NCI-H460 (cell line): Measurements from ENCODE around the gene ANK3. TPM values are rescaled to one million over a fixed set of nuclear protein-coding genes. Genes with fewer than 3 reads are reported as not detected.

Experiments
- DNase-seq: peaks from one replicate; pipeline ENCODE4 v3.0.0-alpha.2; 2016; ENCODE audit warnings: low read depth; ENCODE audit errors: extremely low read depth
- polyA plus RNA-seq: library from polyadenylated mRNA; depleted of rRNA; stranded (reverse); fragments of >200 nt; gene quantifications from 2 replicates; pipeline ENCODE4 v1.2.3, GENCODE V29; 2014; cell fraction: nucleus; rRNA removed
- total RNA-seq: library from RNA; depleted of rRNA; stranded (reverse); fragments of >200 nt; shearing (Covaris generic); gene quantifications from 2 replicates; pipeline ENCODE4 v1.2.3, GENCODE V29; 2014; rRNA removed

The ANK3 gene
- 46.6 and 65.7 TPM in 2 replicates for total RNA-seq
- 47.1 and 56.0 TPM in 2 replicates for polyA plus RNA-seq

DNA sequence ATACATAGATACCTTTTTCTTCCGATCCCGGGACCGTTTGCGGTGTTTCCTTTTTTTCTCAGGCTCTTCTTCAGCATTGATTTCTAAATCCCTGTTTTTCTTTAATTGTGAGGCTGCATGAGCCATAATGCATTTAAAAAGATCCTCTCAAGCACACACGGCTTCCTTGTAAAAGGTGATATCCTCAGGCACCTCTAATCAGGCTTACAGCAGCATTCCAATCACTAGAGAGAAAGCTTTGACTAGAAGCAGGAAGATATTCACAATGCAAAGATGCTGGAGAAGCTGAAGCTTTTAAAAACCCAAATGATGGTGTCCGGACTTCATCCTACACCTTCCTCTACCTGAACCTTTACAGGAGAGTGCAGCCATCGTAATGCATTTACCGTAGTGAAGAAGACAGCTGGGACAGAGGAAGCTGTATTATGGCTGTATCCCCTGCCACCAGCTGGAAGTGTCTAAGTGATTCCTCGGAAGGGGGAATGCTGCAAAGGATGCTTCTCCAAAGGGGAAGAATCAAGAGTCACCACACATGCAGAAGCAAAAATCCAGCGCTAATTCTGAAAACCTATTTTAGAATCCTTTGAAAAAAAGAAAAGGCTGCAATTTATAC lies at the start of gene ANK3:
ANK3 (minus strand) TSS at position 463 of the 613 bp plus-strand sequence; CDS start at position 126, 337 bp downstream.
- no peak for DNase-seq

GRCh38 chr10:60434418-60435046 lies 44.9 kb upstream of the ANK3 start:
- peak; percentile 77 for DNase-seq

GRCh38 chr10:60433684-60434083 lies 44.0 kb upstream of the ANK3 start:
- DNase-seq, result no peak

GRCh38 chr10:60430836-60431597 lies 41.3 kb upstream of the ANK3 start:
- no peak for DNase-seq

DNA sequence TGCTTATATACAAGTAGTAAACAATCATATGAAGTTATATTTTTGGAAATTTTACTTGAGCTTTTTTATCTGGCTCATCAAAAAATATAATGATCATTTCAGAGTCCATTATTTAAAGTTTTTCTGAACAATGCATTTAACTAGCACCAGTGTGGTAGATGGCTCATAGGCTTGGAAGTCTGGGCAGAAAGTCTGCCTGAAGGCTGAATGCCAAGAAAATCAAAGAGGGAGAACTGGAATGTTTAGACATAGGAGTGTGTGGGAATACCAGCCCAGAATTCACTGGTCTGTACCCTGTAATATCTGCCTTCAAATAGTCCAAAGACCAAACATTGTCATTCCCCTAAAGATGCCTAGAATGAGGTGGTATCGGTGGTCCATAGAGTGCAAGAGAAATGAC lies 40.3 kb upstream of the ANK3 start:
- no peak for DNase-seq

- no peak for DNase-seq
Measured at GRCh38 chr10:60429084-60429849, 39.6 kb upstream of the ANK3 start.

- no peak for DNase-seq
Measured at GRCh38 chr10:60428387-60428737, 38.7 kb upstream of the ANK3 start.

DNA sequence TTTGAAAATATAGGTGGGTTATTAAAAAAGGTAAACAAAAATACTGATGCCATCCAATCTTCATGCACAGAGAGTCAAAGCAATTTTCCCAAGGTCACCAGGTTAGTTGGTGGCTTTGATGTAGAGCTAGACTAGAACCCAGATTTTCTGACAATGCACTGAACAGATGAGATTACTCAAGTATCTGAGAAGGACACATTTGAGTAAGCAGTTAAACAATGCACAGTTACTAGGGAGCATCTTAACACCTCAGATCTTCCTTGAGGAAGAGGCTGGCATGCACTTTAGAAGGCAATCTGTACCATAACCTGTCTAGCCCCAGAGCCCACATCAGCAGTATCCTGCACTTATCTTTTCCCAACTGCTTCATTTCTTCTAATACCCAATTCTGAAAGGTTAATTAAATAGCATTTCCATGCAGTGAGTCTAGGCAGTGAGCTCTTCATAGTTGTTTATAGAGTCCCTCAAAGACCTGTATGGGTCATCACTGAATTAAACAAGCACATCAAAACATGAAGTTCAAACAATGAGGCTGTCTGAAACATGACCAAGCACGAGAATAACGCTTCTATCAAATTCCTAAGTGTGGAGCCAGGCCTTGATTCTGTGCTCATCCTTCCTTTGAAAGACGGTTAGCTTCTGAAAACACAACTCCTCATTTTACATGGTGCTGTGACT lies 38.2 kb upstream of the ANK3 start:
- no peak for DNase-seq

DNA sequence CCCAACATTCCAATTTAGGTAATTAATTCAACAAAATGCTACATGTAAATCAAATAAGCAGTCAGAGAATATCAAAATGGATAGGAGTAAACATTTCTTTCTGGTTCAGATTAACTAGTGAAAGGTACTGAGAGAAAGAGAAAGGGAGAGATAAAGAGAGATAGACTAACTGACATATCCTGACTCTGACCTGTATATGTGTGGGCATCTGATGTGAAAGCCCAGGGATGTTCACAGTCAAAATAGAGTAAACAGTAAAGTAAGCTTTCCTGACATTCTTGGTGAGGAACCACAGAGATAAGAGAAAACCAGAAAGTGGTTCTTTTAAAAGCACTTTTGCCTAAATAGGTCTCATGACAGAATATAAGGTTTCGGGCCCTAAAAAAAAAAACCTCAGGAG lies 37.5 kb upstream of the ANK3 start:
- DNase-seq, result no peak

- peak; percentile 87 for DNase-seq
Measured at GRCh38 chr10:60426425-60426824, 36.8 kb upstream of the ANK3 start.

GRCh38 chr10:60425392-60426110 lies 35.9 kb upstream of the ANK3 start:
- no peak for DNase-seq

GRCh38 chr10:60424971-60425370 lies 35.3 kb upstream of the ANK3 start:
- no peak for DNase-seq

- no peak for DNase-seq
Measured at GRCh38 chr10:60423920-60424319, 34.2 kb upstream of the ANK3 start.

DNA sequence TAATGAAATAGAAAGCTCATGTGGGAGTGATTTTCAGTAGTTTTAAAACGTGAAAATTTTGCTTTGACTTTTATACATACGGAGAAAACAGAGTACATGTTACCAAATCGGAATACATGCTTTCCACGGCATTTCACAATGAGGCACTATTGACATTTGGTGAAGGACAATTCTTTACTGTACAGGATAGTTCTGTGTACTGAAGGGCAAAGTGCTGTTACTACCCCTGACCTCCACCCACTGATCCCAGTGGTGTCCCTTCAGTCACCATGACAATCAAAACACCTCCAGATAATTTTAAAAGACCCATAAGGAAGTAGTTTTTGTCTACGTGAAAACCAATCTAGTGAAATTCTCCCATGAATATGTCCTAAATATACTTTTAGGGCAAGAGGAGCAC lies 33.1 kb upstream of the ANK3 start:
- DNase-seq, result no peak

DNA sequence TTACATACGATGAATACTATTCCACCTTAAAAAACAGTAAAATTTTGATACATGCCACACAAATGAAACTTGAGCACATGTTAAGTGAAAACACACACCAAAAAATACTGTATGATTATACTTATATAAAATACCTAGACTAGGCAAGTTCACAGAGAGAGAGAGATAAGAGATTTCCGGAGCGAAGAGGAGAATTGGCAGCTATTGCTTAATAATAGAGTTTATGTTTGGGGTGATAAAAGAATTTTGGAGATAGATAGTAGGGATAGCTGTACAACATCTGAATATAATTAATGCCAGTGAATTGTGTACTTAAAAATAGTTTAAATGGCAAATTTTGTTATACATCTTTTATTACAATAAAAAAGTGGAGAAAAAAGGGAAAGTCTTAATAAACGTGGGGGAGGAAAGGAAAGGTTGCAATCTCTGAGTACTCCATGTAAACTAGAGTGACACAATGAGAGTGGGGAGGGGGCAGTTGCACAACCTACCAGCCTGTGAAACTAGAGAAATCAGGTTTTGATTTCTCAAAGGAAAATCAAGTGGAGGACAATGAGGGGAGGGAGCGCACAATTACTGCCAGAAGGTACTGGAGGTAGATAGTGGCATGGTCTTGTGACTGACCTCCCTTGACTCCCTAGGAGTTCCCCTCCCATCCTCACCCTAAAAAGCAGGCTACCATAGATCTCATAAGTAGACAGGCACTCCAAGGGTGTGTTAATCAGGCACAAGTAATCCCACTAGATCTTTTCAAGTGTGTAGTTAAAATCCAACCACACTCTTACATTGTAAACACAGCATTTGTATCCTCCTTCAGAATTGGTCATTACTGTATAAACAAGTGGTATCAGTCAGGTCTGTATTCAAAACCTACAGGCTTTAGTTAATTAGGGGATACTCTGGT lies 31.6 kb upstream of the ANK3 start:
- DNase-seq, result no peak

DNA sequence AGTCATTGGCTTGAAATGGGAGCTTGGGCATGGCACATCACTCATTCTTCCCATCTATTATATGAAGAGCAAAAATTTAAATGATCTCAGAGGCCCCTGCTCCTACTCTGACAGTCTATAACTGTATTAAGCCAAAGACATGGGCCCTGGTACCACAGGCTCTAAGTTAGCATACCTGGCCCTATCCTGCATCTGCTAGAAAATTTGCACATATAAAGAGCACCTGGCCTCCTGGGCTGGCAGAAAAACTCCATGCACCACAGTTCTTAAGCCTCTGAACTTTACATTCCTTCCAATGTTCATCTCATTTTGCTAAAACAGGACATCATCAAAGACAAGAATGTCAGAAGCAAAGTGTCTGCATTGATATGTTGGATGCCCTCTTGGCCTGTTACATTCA lies 29.6 kb upstream of the ANK3 start:
- no peak for DNase-seq

- DNase-seq, result no peak
Measured at GRCh38 chr10:60417901-60418300, 28.2 kb upstream of the ANK3 start.

- no peak for DNase-seq
Measured at GRCh38 chr10:60417024-60417423, 27.3 kb upstream of the ANK3 start.
